Uterus (tissue), 4 donors: ENCODE results near the gene ZNF804B. TPM values are rescaled to one million over a fixed set of nuclear protein-coding genes. Genes with fewer than 3 reads are reported as not detected.

Experiments used
- DNase-seq, 2 donors: peaks; one replicate each; pipeline ENCODE4 v3.0.0-alpha.2; 2019 to 2020
- H3K27ac ChIP-seq, 2 donors: fragments of 200-600 bp; sonication (generic); 1 replicate in 1 of 2; 2 replicates in 1 of 2; pipeline ENCODE4 v1.5.1; 2016 to 2018
- H3K27me3 ChIP-seq, 2 donors: fragments of 200-600 bp; sonication (generic); one replicate each; pipeline ENCODE4 v1.5.1; 2018 to 2019; ENCODE audit warnings: control low read depth in 1 of 2
- H3K36me3 ChIP-seq, 2 donors: fragments of 200-600 bp; sonication (generic); one replicate each; pipeline ENCODE4 v1.5.1; 2019; ENCODE audit warnings: control low read depth in 1 of 2
- H3K4me1 ChIP-seq, 2 donors: fragments of 200-600 bp; sonication (generic); one replicate each; pipeline ENCODE4 v1.5.1; 2018 to 2019; ENCODE audit warnings: control low read depth in 1 of 2
- H3K4me3 ChIP-seq, 2 donors: fragments of 200-600 bp; sonication (generic); 1 replicate in 1 of 2; 2 replicates in 1 of 2; pipeline ENCODE4 v1.5.1; 2018 to 2019; ENCODE audit warnings: mild to moderate bottlenecking in 1 of 2
- H3K9me3 ChIP-seq, 2 donors: fragments of 200-600 bp; sonication (generic); one replicate each; pipeline ENCODE4 v1.5.1; 2019; ENCODE audit warnings: control low read depth in 1 of 2
- CTCF ChIP-seq, 4 experiments: fragments of 200-600 bp in 2 of 4; fragments of 450-650 bp in 2 of 4; sonication (generic) in 2 of 4; IDR thresholded peaks; one replicate each; pipeline ENCODE4 v1.5.1; 2016 to 2019; ENCODE audit warnings: antibody characterized with exemption in 4 of 4, mild to moderate bottlenecking in 2 of 4, moderate library complexity in 1 of 4
- POLR2A ChIP-seq, 2 donors: fragments of 450-650 bp; IDR thresholded peaks; one replicate each; pipeline ENCODE4 v1.6.1; 2016; ENCODE audit warnings: antibody characterized with exemption in 2 of 2, mild to moderate bottlenecking in 1 of 2, moderate library complexity in 1 of 2
- intact Hi-C: fragments of 100-400 bp; cut with DNase I; formaldehyde crosslinking; loops from one replicate; pipeline ENCODE4 v1.15.1; 2023; ENCODE audit warnings: low total_unique reads
- total RNA-seq, 4 donors: library from RNA; depleted of rRNA in 3 of 4; stranded (reverse); fragments of >200 nt in 3 of 4; gene quantifications; one replicate each; pipeline versions ENCODE4 v1.1.0 to v1.2.4, GENCODE V29; 2014 to 2023
- donor health status: DM: yes; HTN: yes; CAD: no.

ZNF804B gene
- total RNA-seq, 4 donors from 2014 or later: 0.07 TPM; not detected in 3

DNA sequence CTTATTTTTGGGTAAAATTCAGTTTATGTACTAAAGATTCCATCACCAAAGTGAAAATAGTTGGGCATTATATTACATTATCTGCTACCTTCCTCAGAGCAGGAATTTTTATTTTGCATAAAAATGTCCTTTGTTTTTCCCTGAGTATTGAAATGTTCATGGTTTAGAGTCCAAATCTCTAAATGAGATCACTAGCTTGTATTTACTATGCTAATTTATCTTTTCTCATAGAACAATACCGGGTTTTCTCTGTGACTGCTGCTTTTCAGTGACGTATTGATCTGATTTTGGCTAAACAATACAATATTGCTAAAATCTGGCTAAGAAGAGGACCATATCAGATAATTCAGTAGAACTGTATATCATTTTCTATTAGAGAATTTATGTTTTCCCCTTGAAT lies 125.6 kb downstream of the ZNF804B start:
- no peaks in the 10 kb centered on the region for H3K9me3 ChIP-seq
- no peak for DNase-seq
- H3K4me3 ChIP-seq: no peak overlapping the region
- no peaks in the 10 kb centered on the region for H3K27me3 ChIP-seq
- no peak overlapping the region for H3K27ac ChIP-seq
- TF ChIP-seq POLR2A (IDR thresholded peaks at IDR 0.05) (no peak), CTCF (IDR thresholded peaks at IDR 0.05) (no peak)
- intact Hi-C loops: no loop called here
- no peaks in the 10 kb centered on the region for H3K4me1 ChIP-seq
- peaks cover 0 to 2% of the 10 kb centered on the region in 2 donors for H3K36me3 ChIP-seq

DNA sequence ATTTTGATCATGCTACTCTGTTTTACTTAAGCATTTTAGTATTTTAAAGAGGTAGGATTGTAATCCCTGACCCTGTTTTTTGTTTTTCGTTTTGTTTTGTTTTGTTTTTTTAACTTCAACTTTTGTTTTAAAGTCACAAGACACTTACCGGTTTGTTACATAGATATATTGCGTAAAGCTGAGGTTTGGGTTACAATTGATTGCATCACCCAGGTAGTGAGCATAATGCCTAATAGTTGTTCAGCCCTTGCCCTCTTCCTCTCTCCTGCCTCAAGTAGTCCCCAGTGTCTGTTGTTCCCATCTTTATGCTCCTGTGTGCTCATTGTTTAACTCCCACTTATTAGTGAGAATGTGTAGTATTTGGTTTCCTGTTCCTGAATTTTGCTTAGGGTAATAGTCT lies 129.2 kb downstream of the ZNF804B start:
- Histone ChIP-seq H3K9me3 (no peaks in the 10 kb centered on the region), H3K27ac (no peak overlapping the region), H3K27me3 (no peaks in the 10 kb centered on the region), H3K4me1 (no peaks in the 10 kb centered on the region), H3K4me3 (no peak overlapping the region), H3K36me3 (no peaks in the 10 kb centered on the region)
- intact Hi-C loops: no loop called here
- no peak for DNase-seq
- TF ChIP-seq CTCF (IDR thresholded peaks at IDR 0.05): no peak
- TF ChIP-seq POLR2A (IDR thresholded peaks at IDR 0.05): no peak

GRCh38 chr7:88910516-88910915 lies 151.0 kb downstream of the ZNF804B start:
- H3K4me1 ChIP-seq: no peaks in the 10 kb centered on the region
- H3K27me3 ChIP-seq: no peaks in the 10 kb centered on the region
- no peak for DNase-seq
- H3K27ac ChIP-seq: no peak overlapping the region
- TF ChIP-seq CTCF (IDR thresholded peaks at IDR 0.05) (no peak), POLR2A (IDR thresholded peaks at IDR 0.05) (no peak)
- no peaks in the 10 kb centered on the region for H3K36me3 ChIP-seq
- no peak overlapping the region for H3K4me3 ChIP-seq
- H3K9me3 ChIP-seq: no peaks in the 10 kb centered on the region
- intact Hi-C loops: no loop called here

GRCh38 chr7:88912852-88913251 lies 153.4 kb downstream of the ZNF804B start:
- Histone ChIP-seq H3K4me1 (no peaks in the 10 kb centered on the region), H3K36me3 (no peaks in the 10 kb centered on the region), H3K9me3 (no peaks in the 10 kb centered on the region), H3K27me3 (no peaks in the 10 kb centered on the region), H3K4me3 (no peak overlapping the region), H3K27ac (no peak overlapping the region)
- DNase-seq: no peak
- intact Hi-C loops: no loop called here
- no peak for TF ChIP-seq POLR2A (IDR thresholded peaks at IDR 0.05)
- TF ChIP-seq CTCF (IDR thresholded peaks at IDR 0.05): no peak

GRCh38 chr7:88915615-88916014 lies 156.1 kb downstream of the ZNF804B start:
- intact Hi-C loops: no loop called here
- H3K4me3 ChIP-seq: no peak overlapping the region
- TF ChIP-seq CTCF (IDR thresholded peaks at IDR 0.05): no peak
- TF ChIP-seq POLR2A (IDR thresholded peaks at IDR 0.05): no peak

More at GRCh38 chr7:88915615-88916014, 156.1 kb downstream of the ZNF804B start:
- DNase-seq: no peak
- H3K4me1 ChIP-seq: no peaks in the 10 kb centered on the region
- no peaks in the 10 kb centered on the region for H3K27me3 ChIP-seq
- H3K9me3 ChIP-seq: no peaks in the 10 kb centered on the region
- H3K36me3 ChIP-seq: no peaks in the 10 kb centered on the region
- H3K27ac ChIP-seq: no peak overlapping the region
